Left kidney (tissue), 2 donors: ENCODE results near the gene TFEB. TPM values are rescaled to one million over a fixed set of nuclear protein-coding genes. Genes with fewer than 3 reads are reported as not detected.
A peak's percentile ranks its signal among the peaks of the same experiment; 100 is the strongest.
"Not testable (repeated sequence)": the region's sequence is repeated elsewhere in the genome, so short reads cannot be mapped to it uniquely, and the experiment has no call there.

Source experiments
- DNase-seq: peaks from one replicate; pipeline ENCODE4 v3.0.0-alpha.2; 2013
- polyA plus RNA-seq: library from polyadenylated mRNA; unstranded; fragments of 120-200 nt; gene quantifications from one replicate; pipeline ENCODE4 v1.2.1, GENCODE V29; 2013; ENCODE audit not compliant: insufficient read length

The TFEB gene
- polyA plus RNA-seq, 1 donor: 7.6 TPM

- not testable (repeated sequence) for DNase-seq
Observed at GRCh38 chr6:41766043-41766664, 30.7 kb upstream of the TFEB start.

- DNase-seq: peak; percentile 39
Observed at GRCh38 chr6:41763470-41763869, 28.1 kb upstream of the TFEB start.

DNA sequence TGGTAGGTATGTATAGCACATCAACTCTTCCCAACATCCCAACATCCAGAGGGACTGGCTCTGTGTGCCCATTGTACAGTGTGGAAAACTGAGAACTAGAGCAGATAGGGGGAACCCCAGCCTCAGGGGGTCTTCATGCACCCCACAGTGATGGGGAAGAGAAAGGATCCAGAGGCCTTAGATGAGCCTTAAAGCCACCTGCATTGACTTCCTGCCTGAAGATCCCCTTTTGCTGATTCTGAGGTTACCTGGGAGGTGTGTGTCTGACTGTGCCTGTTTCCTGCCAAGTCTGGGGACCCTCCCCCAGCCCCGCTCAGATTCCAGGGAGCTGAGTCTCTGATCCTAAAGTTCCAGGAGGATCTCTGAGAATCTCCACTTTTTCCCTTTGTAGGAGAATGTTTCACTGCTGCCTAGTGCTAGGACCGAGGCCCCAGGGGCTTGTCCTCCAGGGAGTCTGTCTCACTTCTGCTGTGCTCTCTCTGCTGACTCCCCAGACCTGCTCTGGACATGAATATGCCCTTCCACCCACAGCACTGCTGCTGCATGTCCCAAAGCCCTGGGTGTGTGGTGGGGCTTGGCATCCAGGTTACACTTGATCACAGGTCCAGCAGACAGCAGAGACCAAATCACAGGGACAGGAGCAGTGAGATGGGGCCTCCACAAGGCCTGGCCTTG is 24.6 kb upstream of the TFEB start:
- no peak for DNase-seq

DNA sequence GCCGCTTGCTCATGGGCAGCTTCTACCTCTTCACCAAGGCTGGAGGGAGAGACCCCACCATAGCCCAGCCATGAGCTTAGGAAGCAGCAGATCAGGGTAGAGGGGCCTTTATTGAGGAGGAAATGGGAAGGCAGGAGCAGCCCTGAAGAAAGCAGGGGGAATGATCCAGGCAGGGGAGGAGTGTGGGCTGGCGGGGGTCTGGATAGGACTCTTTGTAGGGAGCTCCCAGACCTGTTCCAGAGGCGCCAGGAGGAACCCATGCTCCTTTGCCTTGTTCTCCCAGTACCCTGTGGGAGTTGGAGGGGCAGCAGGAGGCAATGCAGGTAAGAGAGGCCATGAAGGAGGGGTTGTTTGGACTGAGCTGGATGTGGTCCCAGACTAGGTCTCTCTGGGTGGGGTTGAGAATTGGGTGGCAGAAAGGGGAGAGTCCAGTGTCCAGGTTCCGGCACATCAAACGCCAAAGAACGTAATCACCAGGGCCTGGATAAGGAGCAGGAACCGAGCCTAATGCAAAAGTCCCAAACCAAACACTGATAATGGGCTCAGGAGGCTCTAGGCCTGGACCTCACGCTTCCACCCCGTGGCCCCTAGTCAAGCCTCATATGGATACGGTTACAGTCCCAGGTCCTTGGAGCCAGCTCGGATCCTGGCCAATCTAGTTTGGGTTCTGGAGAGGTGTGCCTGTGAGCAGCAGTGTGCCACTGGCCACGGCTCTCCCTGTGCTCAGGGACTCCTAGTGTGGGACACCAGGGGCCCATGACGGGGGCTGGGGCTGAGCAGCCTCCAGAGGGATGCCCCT is 23.9 kb upstream of the TFEB start:
- DNase-seq: no peak

DNA sequence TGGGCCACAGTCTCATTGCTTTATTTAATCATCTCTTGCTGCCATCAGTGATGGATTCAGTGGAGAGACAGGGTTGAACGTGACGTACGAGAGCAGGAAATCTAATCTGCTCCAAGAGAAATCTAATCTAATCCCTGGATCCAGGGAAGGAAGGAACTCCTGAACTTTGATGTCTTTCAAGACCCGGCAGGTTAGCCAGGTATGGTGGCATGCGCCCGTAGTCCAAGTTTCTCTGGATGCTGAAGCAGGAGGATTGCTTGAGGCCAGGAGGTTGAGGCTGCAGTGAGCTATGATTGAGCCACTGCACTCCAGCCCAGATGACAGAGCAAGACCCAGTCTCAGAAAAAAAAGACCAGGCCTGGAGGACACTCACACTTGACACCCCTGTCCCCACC is 23.2 kb upstream of the TFEB start:
- no peak for DNase-seq

- DNase-seq: no peak
Observed at GRCh38 chr6:41757931-41758640, 22.7 kb upstream of the TFEB start.

- DNase-seq: no peak
Observed at GRCh38 chr6:41757271-41757670, 21.9 kb upstream of the TFEB start.

- no peak for DNase-seq
Observed at GRCh38 chr6:41756354-41756753, 20.9 kb upstream of the TFEB start.

GRCh38 chr6:41755895-41756294 is 20.5 kb upstream of the TFEB start:
- no peak for DNase-seq

- no peak for DNase-seq
Observed at GRCh38 chr6:41750374-41750773, 15.0 kb upstream of the TFEB start.

GRCh38 chr6:41748542-41748941 is 13.1 kb upstream of the TFEB start:
- no peak for DNase-seq

DNA sequence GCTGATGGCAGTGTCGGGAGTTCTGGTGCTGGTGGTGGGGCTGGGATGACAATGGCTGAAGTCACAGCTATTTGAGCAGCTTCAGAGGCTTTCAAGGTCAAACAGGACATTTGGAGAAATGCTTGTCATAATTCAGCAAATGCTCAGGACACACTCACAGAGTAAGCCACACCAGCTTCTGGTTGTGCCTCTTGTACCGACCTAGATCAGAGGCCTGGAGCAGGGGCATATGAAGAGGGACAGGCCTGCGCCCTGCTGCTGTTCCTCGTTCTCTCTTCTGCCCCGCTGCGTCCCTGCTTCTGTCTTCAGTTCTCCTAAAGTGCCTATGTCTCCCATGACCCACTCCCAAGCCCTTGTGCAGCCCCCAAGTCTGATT is 12.7 kb upstream of the TFEB start:
- DNase-seq: no peak

- no peak for DNase-seq
Observed at GRCh38 chr6:41747256-41748101, 12.1 kb upstream of the TFEB start, which contains the start of gene PGC. PGC (minus strand) TSS chr6:41747397; CDS start chr6:41747334, 63 bp downstream.

DNA sequence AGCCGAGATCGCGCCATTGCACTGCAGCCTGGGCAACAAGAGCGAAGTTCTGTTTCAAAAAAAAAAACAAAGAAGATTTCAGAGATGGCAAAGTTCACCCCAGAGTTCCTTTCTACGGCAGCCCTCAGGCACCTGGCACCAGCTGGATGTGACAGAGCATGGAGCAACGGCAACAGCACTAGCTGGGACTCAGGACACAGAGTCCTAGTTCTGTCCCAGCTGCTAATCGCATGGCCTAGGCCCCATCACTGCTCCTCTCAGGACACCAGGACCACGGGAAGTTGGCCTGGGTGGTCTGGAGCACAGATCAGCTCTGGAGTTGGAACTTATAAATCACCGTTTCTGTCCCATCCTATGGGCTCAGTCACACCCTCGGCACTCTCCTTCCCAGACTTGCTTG is 10.7 kb upstream of the TFEB start:
- DNase-seq: no peak

GRCh38 chr6:41744236-41744787 is 8.9 kb upstream of the TFEB start:
- DNase-seq: no peak

DNA sequence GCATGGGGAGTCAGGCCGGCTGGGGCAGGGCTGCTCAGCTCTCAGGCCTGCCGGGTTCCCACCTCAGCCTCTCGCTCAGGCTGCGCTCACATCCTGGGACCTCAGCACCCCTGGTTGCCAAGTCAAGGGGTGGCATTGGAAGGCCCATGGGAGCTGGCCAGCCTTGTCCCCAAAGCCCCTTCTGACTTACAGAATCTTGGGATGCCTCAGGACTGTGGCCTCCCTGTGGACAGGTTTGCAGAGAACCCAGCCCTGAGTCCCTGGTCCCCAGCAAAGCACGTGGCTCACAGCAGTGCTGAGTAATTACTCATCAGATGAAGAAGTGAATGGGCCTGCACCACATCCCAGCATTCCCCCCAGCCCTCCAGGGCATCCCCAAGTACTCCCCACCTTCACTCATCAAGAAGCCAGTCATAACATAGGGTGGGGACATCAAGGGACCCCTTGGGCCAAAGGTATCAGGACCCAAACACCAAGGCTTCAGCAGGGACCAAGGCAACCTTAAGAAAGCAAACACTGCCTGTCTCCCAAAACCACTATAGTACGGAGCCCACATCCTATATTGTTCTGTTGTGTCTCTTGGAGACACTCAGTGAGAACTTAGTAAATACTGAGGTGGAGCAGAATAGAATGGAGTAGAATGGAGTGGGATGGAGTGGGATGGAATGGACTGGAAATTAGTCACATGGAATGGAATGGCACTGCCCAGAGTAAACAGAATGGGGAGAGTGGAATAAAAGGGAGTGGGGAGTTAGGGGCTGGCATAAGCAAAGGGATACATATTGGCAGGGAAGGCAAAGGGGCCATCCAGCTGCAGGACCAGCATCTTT is 8.2 kb upstream of the TFEB start:
- no peak for DNase-seq

- no peak for DNase-seq
Observed at GRCh38 chr6:41741625-41742490, 6.5 kb upstream of the TFEB start.

DNA sequence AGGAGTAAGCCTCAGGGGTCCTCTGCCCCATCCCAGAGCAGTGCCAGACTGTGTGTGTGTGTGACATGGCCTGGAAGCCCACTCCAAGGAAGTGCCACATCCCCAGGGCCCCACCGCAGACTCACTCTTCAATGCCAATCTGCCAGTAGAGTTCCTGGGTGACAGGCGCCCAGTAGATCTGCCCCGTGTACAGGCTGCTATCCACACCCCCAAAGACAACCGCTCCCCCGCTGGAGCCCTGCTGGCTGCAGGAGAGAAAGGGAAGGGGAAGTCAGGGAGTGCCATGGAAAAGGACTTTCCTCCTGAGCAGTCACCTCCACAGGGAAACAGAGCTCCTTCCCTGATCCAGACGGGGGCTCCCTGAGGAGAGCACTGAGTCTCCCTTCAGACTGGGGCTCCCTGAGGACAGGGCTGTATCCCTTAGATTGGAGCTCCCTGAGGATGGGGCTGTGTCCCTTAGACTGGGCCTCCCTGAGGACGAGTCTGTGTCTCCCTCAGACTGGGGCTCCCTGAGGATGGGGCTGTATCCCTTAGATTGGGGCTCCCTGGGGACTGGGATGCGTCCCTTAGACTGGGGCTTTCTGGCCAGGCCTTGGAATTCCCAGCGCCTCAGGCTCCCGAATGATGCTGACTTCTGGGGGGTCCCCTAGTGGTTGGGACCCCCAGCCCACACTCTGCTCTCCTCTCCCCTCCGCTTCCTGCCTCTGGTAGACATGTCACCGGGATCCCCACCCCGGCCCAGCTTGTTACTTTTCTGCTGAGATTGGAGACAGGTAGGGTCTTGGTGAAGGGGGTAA is 5.2 kb upstream of the TFEB start:
- DNase-seq: no peak

- DNase-seq: no peak
Observed at GRCh38 chr6:41739041-41739440, 3.6 kb upstream of the TFEB start.
